Stimulated activated CD8-positive, alpha-beta memory T cell treated with anti-CD3 and anti-CD28 coated beads, Interleukin-2, amount 100 ng/mL, for 1 hour (primary cell): ENCODE results near the gene GGPS1.
A peak's percentile ranks its signal among the peaks of the same experiment; 100 is the strongest.
"Not testable (repeated sequence)": the region's sequence is repeated elsewhere in the genome, so short reads cannot be mapped to it uniquely, and the experiment has no call there.

ENCODE experiments used
- DNase-seq, 2 donors: peaks; one replicate each; pipeline ENCODE4 v3.0.0-alpha.2; 2020; ENCODE audit warnings: low read depth in 2 of 2

GGPS1 gene

GRCh38 chr1:235339746-235340145 is 11.4 kb downstream of the GGPS1 start:
- no peak for DNase-seq

- DNase-seq: no peak
Observed at GRCh38 chr1:235341334-235341733, 13.0 kb downstream of the GGPS1 start.

- DNase-seq: no peak
Observed at GRCh38 chr1:235342039-235342438, 13.7 kb downstream of the GGPS1 start.

GRCh38 chr1:235342471-235342870 is 14.1 kb downstream of the GGPS1 start:
- DNase-seq: no peak

- no peak for DNase-seq
Observed at GRCh38 chr1:235343726-235344125, 15.4 kb downstream of the GGPS1 start.

- DNase-seq: no peak
Observed at GRCh38 chr1:235351441-235351840, 23.1 kb downstream of the GGPS1 start.

GRCh38 chr1:235351898-235352297 is 23.5 kb downstream of the GGPS1 start:
- no peak for DNase-seq

GRCh38 chr1:235357485-235358373 is 29.4 kb downstream of the GGPS1 start:
- DNase-seq: no peak

GRCh38 chr1:235358899-235359298 is 30.5 kb downstream of the GGPS1 start:
- DNase-seq: no peak

- DNase-seq: not testable (repeated sequence)
Observed at GRCh38 chr1:235364189-235364588, 35.8 kb downstream of the GGPS1 start.

- DNase-seq: no peak
Observed at GRCh38 chr1:235366286-235366685, 37.9 kb downstream of the GGPS1 start.

GRCh38 chr1:235367000-235367908 is 38.9 kb downstream of the GGPS1 start, which contains the start of gene TBCE:
TSS of gene TBCE (plus strand) at chr1:235367427. CDS start at chr1:235380050, 12,623 bp downstream.
- peak; percentile 62 to 68 for DNase-seq

GRCh38 chr1:235368428-235368827 is 40.1 kb downstream of the GGPS1 start:
- no peak for DNase-seq

GRCh38 chr1:235369802-235370201 is 41.4 kb downstream of the GGPS1 start:
- no peak for DNase-seq

GRCh38 chr1:235375919-235376605 is 47.7 kb downstream of the GGPS1 start:
- no peak for DNase-seq

GRCh38 chr1:235378134-235378735 is 49.9 kb downstream of the GGPS1 start:
- DNase-seq: not testable (repeated sequence)

- not testable (repeated sequence) for DNase-seq
Observed at GRCh38 chr1:235381955-235382739, 53.8 kb downstream of the GGPS1 start.

GRCh38 chr1:235385633-235386032 is 57.3 kb downstream of the GGPS1 start:
- DNase-seq: not testable (repeated sequence)

- no peak for DNase-seq
Observed at GRCh38 chr1:235391874-235392273, 63.5 kb downstream of the GGPS1 start.
